Measurements from ENCODE around the gene VSIG2.
"Not testable (repeated sequence)": the region's sequence is repeated elsewhere in the genome, so short reads cannot be mapped to it uniquely, and the experiment has no call there.

Gene VSIG2

GRCh38 chr11:124788521-124788920 lies 36.5 kb upstream of the VSIG2 start:
- Histone ChIP-seq H3K9me3 (ENCODE audit: control insufficient read depth, low read length) (no peaks in the 10 kb centered on the region), H3K27me3 (ENCODE audit: control insufficient read depth, insufficient read depth, low read length, poor library complexity, severe bottlenecking) (no peaks in the 10 kb centered on the region), H3K4me3 (ENCODE audit: insufficient read depth, low read depth, low read length) (no peak overlapping the region), H3K4me1 (ENCODE audit: control insufficient read depth, insufficient read depth, low read length) (peaks cover 3% of the 10 kb centered on the region), H3K27ac (ENCODE audit: insufficient read depth, low read depth, low read length, poor library complexity, severe bottlenecking) (no peak overlapping the region), H3K36me3 (ENCODE audit: control insufficient read depth, insufficient read depth, low read length) (no peaks in the 10 kb centered on the region)

DNA sequence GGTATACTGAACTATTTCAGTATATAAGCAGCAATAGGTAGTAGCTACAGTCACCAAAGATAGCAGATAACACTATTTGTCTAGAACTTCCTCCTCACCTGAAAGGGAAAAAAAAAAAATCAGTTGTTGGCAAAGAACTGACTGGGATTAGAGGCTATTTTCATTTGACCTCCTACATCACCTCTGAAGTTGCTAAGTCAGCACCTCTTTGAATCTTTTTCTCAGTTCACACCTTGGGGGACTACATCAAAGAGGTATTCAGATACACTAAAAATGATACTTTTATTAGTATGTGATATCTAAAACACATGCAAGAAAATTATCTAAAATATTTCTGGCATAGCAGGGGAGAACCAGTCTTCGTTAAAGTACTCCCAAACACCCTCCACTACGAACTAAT lies 32.0 kb upstream of the VSIG2 start:
- no peaks in the 10 kb centered on the region for H3K27me3 ChIP-seq (ENCODE audit: control insufficient read depth, insufficient read depth, low read length, poor library complexity, severe bottlenecking)
- WGBS, 2 experiments, result 96 to 98% methylated on average over 2 of the region's 2 CpGs

GRCh38 chr11:124783002-124783401 lies 30.9 kb upstream of the VSIG2 start:
- Histone ChIP-seq H3K4me3 (ENCODE audit: insufficient read depth, low read depth, low read length) (no peak overlapping the region), H3K36me3 (ENCODE audit: control insufficient read depth, insufficient read depth, low read length) (no peaks in the 10 kb centered on the region), H3K27me3 (ENCODE audit: control insufficient read depth, insufficient read depth, low read length, poor library complexity, severe bottlenecking) (no peaks in the 10 kb centered on the region), H3K9me3 (ENCODE audit: control insufficient read depth, low read length) (no peaks in the 10 kb centered on the region), H3K4me1 (ENCODE audit: control insufficient read depth, insufficient read depth, low read length) (no peaks in the 10 kb centered on the region), H3K27ac (ENCODE audit: insufficient read depth, low read depth, low read length, poor library complexity, severe bottlenecking) (no peak overlapping the region)
- WGBS, 2 experiments, result 93 to 97% methylated on average over 4 of the region's 4 CpGs

More for the DNA sequence above, 32.0 kb upstream of the VSIG2 start:
- Histone ChIP-seq H3K4me1 (ENCODE audit: control insufficient read depth, insufficient read depth, low read length) (no peaks in the 10 kb centered on the region), H3K9me3 (ENCODE audit: control insufficient read depth, low read length) (no peaks in the 10 kb centered on the region), H3K4me3 (ENCODE audit: insufficient read depth, low read depth, low read length) (no peak overlapping the region), H3K36me3 (ENCODE audit: control insufficient read depth, insufficient read depth, low read length) (no peaks in the 10 kb centered on the region), H3K27ac (ENCODE audit: insufficient read depth, low read depth, low read length, poor library complexity, severe bottlenecking) (no peak overlapping the region)

DNA sequence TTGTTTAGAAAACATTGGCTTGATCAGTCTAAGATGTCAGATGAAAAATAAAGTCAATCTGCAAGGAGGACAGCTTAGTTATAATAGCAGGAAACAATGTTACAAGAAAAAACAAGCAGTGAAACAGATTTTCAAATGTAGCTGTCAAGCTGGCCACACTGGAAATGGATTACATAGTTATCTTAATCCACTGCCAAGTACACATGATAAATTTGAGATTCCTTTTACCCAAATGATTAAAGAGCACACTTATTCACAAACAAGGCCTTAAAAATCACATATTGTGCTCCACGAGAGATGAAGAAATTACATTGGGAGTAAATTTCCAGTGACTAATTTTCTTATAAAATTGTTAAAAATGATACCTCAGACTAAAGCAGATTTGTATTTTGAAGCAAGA lies 27.5 kb upstream of the VSIG2 start:
- H3K27me3 ChIP-seq (ENCODE audit: control insufficient read depth, insufficient read depth, low read length, poor library complexity, severe bottlenecking), result no peaks in the 10 kb centered on the region
- no peak overlapping the region for H3K4me3 ChIP-seq (ENCODE audit: insufficient read depth, low read depth, low read length)
- H3K4me1 ChIP-seq (ENCODE audit: control insufficient read depth, insufficient read depth, low read length), result no peaks in the 10 kb centered on the region
- peaks cover 2% of the 10 kb centered on the region for H3K36me3 ChIP-seq (ENCODE audit: control insufficient read depth, insufficient read depth, low read length)
- H3K9me3 ChIP-seq (ENCODE audit: control insufficient read depth, low read length), result no peaks in the 10 kb centered on the region
- H3K27ac ChIP-seq (ENCODE audit: insufficient read depth, low read depth, low read length, poor library complexity, severe bottlenecking), result no peak overlapping the region
- WGBS, 2 experiments, result no CpG with 5 or more reads among the region's 1 CpG

DNA sequence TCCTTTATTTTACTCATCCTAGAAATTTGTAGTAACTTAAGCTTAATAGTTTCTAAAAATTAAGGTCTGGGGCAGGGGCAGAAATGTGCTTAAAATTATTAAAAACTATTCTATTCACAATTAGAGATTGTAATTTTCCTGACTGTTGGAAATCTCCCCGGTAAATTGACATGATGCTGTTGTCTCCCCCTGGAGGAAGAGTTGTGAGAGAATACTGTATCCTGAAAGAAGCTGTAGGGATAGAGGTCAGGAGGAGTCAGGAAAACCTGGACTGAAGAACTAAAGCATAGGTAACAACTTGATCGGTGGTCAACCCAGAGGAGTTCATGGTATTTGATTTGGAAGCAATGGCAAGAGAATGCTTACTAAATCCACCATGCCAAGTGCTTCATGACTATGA lies 26.2 kb upstream of the VSIG2 start:
- Histone ChIP-seq H3K36me3 (ENCODE audit: control insufficient read depth, insufficient read depth, low read length) (peaks cover 7% of the 10 kb centered on the region), H3K4me3 (ENCODE audit: insufficient read depth, low read depth, low read length) (no peak overlapping the region), H3K27ac (ENCODE audit: insufficient read depth, low read depth, low read length, poor library complexity, severe bottlenecking) (no peak overlapping the region), H3K4me1 (ENCODE audit: control insufficient read depth, insufficient read depth, low read length) (no peaks in the 10 kb centered on the region), H3K9me3 (ENCODE audit: control insufficient read depth, low read length) (no peaks in the 10 kb centered on the region), H3K27me3 (ENCODE audit: control insufficient read depth, insufficient read depth, low read length, poor library complexity, severe bottlenecking) (no peaks in the 10 kb centered on the region)
- WGBS, 2 experiments, result 92 to 93% methylated on average over 2 of the region's 2 CpGs

DNA sequence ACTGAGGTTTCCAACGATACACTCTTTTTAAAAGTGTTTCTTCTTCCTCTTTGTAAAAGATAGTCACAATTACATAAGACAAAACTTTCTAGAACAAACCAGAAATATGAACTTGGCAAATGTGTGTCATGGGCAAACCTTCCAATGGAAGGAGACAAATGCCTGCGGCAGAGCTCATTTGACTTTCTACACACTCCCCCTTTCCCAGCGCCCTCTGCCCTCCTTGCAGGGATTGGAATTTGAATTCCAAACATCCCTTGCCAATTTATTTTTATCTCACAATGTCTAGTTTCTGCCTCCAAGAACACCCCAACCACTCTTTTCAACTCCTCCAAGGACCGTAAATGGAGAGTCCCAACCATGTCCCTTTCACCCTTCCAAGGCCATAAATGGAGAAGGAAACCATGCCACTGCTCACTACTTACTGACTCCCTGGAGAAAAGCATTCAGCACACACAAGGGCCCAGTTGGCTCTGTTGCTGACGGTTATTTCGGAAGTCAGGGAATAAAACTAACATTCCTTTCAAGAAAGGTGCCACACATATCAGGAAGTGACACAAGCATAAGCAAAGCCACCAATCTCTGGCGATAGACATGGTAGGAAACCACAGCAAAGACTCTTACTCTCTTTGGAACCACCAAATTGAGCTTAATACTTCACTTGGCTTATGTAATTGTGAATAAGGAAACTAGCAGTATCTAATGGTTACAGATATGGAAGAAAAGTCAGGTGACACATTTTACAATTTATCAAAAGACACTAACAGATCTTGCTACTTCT lies 25.0 kb upstream of the VSIG2 start:
- Histone ChIP-seq H3K36me3 (ENCODE audit: control insufficient read depth, insufficient read depth, low read length) (peaks cover 11% of the 10 kb centered on the region), H3K27me3 (ENCODE audit: control insufficient read depth, insufficient read depth, low read length, poor library complexity, severe bottlenecking) (no peaks in the 10 kb centered on the region), H3K4me1 (ENCODE audit: control insufficient read depth, insufficient read depth, low read length) (no peaks in the 10 kb centered on the region), H3K4me3 (ENCODE audit: insufficient read depth, low read depth, low read length) (no peak overlapping the region), H3K9me3 (ENCODE audit: control insufficient read depth, low read length) (no peaks in the 10 kb centered on the region), H3K27ac (ENCODE audit: insufficient read depth, low read depth, low read length, poor library complexity, severe bottlenecking) (no peak overlapping the region)
- 92 to 94% methylated on average over 7 of the region's 7 CpGs for WGBS, 2 experiments

- not testable (repeated sequence) for H3K4me3 ChIP-seq (ENCODE audit: insufficient read depth, low read depth, low read length); H3K4me1 ChIP-seq (ENCODE audit: control insufficient read depth, insufficient read depth, low read length); H3K9me3 ChIP-seq (ENCODE audit: control insufficient read depth, low read length); H3K27ac ChIP-seq (ENCODE audit: insufficient read depth, low read depth, low read length, poor library complexity, severe bottlenecking); H3K27me3 ChIP-seq (ENCODE audit: control insufficient read depth, insufficient read depth, low read length, poor library complexity, severe bottlenecking)
- WGBS, 2 experiments, result 91 to 96% methylated on average over 5 to 6 of the region's 6 CpGs
- H3K36me3 ChIP-seq (ENCODE audit: control insufficient read depth, insufficient read depth, low read length), result peaks cover 22% of the 10 kb centered on the region
Observed at GRCh38 chr11:124770959-124771358, 18.9 kb upstream of the VSIG2 start.

DNA sequence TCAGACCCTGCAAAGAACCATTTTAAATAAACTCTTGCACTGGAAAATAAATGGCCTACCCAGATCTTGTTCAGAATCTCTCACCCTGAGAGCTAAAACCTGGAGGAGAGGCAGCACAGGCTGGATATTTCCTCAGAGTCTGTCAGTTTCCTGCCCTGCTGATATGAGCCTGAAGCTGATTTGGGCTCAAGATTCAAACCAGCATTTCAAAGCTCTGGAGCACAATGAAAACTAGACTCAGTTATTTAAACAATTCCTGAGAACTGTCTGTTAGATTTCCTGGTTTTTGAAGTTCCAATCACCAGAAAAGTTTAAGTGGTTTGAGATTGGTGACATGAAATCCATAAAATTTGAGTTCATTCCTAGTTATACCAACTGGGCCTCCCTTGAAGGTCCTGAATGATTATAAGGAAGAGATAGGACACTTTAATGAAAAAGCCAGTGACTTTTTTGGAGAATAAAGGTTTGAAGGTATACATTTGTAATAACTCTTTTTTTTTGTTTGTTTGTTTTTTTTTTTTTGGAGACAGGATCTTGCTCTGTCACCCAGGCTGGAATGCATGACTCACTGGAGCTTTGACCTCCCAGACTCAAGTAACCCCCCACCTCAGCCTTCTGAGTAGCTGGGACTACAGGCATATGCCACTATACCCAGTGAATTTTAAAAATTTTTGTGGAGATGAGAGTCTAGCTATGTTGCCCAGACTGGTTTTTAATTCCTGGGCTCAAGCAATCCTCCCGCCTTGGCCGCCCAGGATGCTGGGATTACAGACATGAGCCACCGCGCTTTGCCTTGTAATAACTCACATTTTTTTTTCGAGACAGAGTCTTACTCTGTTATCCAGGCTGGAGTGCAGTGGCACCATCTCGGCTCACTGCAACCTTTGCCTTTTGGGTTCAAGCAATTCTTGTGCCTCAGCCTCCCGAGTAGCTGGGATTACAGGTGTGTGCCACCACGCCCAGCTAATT lies 18.0 kb upstream of the VSIG2 start:
- H3K27ac ChIP-seq (ENCODE audit: insufficient read depth, low read depth, low read length, poor library complexity, severe bottlenecking), result no peak overlapping the region
- peaks cover 22% of the 10 kb centered on the region for H3K36me3 ChIP-seq (ENCODE audit: control insufficient read depth, insufficient read depth, low read length)
- whole genome bisulfite sequencing, 2 experiments, result 91 to 96% methylated on average over 8 of the region's 8 CpGs

GRCh38 chr11:124768914-124769313 lies 16.9 kb upstream of the VSIG2 start:
- no peak overlapping the region for H3K4me3 ChIP-seq (ENCODE audit: insufficient read depth, low read depth, low read length)
- H3K27me3 ChIP-seq (ENCODE audit: control insufficient read depth, insufficient read depth, low read length, poor library complexity, severe bottlenecking), result no peaks in the 10 kb centered on the region
- H3K4me1 ChIP-seq (ENCODE audit: control insufficient read depth, insufficient read depth, low read length), result no peaks in the 10 kb centered on the region
- H3K36me3 ChIP-seq (ENCODE audit: control insufficient read depth, insufficient read depth, low read length), result peaks cover 19% of the 10 kb centered on the region
- 91 to 95% methylated on average over 8 of the region's 8 CpGs for WGBS, 2 experiments
- H3K9me3 ChIP-seq (ENCODE audit: control insufficient read depth, low read length), result no peaks in the 10 kb centered on the region
- H3K27ac ChIP-seq (ENCODE audit: insufficient read depth, low read depth, low read length, poor library complexity, severe bottlenecking), result no peak overlapping the region

More for the DNA sequence above, 18.0 kb upstream of the VSIG2 start:
- H3K4me3 ChIP-seq (ENCODE audit: insufficient read depth, low read depth, low read length), result no peak overlapping the region
- H3K27me3 ChIP-seq (ENCODE audit: control insufficient read depth, insufficient read depth, low read length, poor library complexity, severe bottlenecking), result no peaks in the 10 kb centered on the region
- H3K4me1 ChIP-seq (ENCODE audit: control insufficient read depth, insufficient read depth, low read length), result no peaks in the 10 kb centered on the region
- H3K9me3 ChIP-seq (ENCODE audit: control insufficient read depth, low read length), result no peaks in the 10 kb centered on the region

DNA sequence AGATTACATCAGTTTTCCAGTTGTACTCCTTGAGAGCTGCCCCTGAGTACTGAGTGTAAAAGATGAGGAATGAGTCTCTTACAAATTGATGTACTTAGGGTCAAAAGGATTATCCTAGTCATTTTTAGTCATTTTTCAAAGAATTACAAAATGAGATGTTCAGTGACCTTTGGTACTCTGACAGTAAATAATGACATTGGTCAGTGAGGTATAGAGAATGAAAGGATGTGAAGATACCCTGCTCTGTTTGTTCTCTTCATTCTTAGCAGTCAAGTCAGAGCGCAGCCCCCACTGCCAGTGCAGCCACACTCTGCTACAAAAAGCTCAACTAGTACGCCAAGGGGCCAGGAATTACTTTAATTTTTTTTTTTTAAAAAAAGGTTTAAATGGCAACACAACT lies 14.1 kb upstream of the VSIG2 start:
- Histone ChIP-seq H3K27me3 (ENCODE audit: control insufficient read depth, insufficient read depth, low read length, poor library complexity, severe bottlenecking) (peaks cover 20% of the 10 kb centered on the region), H3K27ac (ENCODE audit: insufficient read depth, low read depth, low read length, poor library complexity, severe bottlenecking) (no peak overlapping the region), H3K4me1 (ENCODE audit: control insufficient read depth, insufficient read depth, low read length) (peaks cover 12% of the 10 kb centered on the region), H3K4me3 (ENCODE audit: insufficient read depth, low read depth, low read length) (no peak overlapping the region), H3K36me3 (ENCODE audit: control insufficient read depth, insufficient read depth, low read length) (peaks cover 3% of the 10 kb centered on the region), H3K9me3 (ENCODE audit: control insufficient read depth, low read length) (no peaks in the 10 kb centered on the region)
- WGBS, 2 experiments, result 90 to 100% methylated on average over 1 to 2 of the region's 2 CpGs

Measured in ectodermal cell (in vitro differentiated cells).